ENCODE results near the gene CACNA1S. TPM values are rescaled to one million over a fixed set of nuclear protein-coding genes. Genes with fewer than 3 reads are reported as not detected.

Gene CACNA1S
- total RNA-seq, 2 donors from 2014 or later, result not detected

GRCh38 chr1:201064806-201065205 lies 47.4 kb downstream of the CACNA1S start:
- Histone ChIP-seq H3K36me3 (no peaks in the 10 kb centered on the region), H3K4me1 (peaks cover 0 to 5% of the 10 kb centered on the region in 2 donors), H3K4me3 (no peak overlapping the region), H3K27me3 (no peaks in the 10 kb centered on the region), H3K27ac (no peak overlapping the region), H3K9me3 (no peaks in the 10 kb centered on the region)
- TF ChIP-seq CTCF (IDR thresholded peaks at IDR 0.05), result no peak
- no peak for DNase-seq (ENCODE audit: low spot score)

- Histone ChIP-seq H3K27me3 (no peaks in the 10 kb centered on the region), H3K4me3 (no peak overlapping the region), H3K36me3 (no peaks in the 10 kb centered on the region), H3K4me1 (peaks cover 0 to 5% of the 10 kb centered on the region in 2 donors), H3K27ac (no peak overlapping the region), H3K9me3 (no peaks in the 10 kb centered on the region)
- DNase-seq (ENCODE audit: low spot score), result no peak
- no peak for TF ChIP-seq CTCF (IDR thresholded peaks at IDR 0.05)
Observed at GRCh38 chr1:201063145-201063544, 49.1 kb downstream of the CACNA1S start.

GRCh38 chr1:201062511-201063091 lies 49.6 kb downstream of the CACNA1S start:
- Histone ChIP-seq H3K27me3 (no peaks in the 10 kb centered on the region), H3K4me1 (peaks cover 0 to 5% of the 10 kb centered on the region in 2 donors), H3K27ac (no peak overlapping the region), H3K4me3 (no peak overlapping the region), H3K36me3 (no peaks in the 10 kb centered on the region), H3K9me3 (no peaks in the 10 kb centered on the region)
- no peak for TF ChIP-seq CTCF (IDR thresholded peaks at IDR 0.05)
- no peak for DNase-seq (ENCODE audit: low spot score)

GRCh38 chr1:201061886-201062285 lies 50.3 kb downstream of the CACNA1S start:
- H3K27ac ChIP-seq, result no peak overlapping the region
- H3K4me1 ChIP-seq, result peaks cover 0 to 5% of the 10 kb centered on the region in 2 donors
- no peak for TF ChIP-seq CTCF (IDR thresholded peaks at IDR 0.05)
- no peaks in the 10 kb centered on the region for H3K27me3 ChIP-seq
- no peaks in the 10 kb centered on the region for H3K36me3 ChIP-seq
- no peak overlapping the region for H3K4me3 ChIP-seq
- DNase-seq (ENCODE audit: low spot score), result no peak
- H3K9me3 ChIP-seq, result no peaks in the 10 kb centered on the region

GRCh38 chr1:201061049-201061448 lies 51.2 kb downstream of the CACNA1S start:
- Histone ChIP-seq H3K27me3 (no peaks in the 10 kb centered on the region), H3K9me3 (no peaks in the 10 kb centered on the region), H3K4me1 (peaks cover 0 to 11% of the 10 kb centered on the region in 2 donors), H3K4me3 (no peak overlapping the region), H3K27ac (no peak overlapping the region), H3K36me3 (no peaks in the 10 kb centered on the region)
- TF ChIP-seq CTCF (IDR thresholded peaks at IDR 0.05), result no peak
- DNase-seq (ENCODE audit: low spot score), result no peak

GRCh38 chr1:201060586-201060985 lies 51.6 kb downstream of the CACNA1S start:
- H3K4me3 ChIP-seq, result no peak overlapping the region
- no peak for TF ChIP-seq CTCF (IDR thresholded peaks at IDR 0.05)
- no peaks in the 10 kb centered on the region for H3K9me3 ChIP-seq
- H3K27ac ChIP-seq, result no peak overlapping the region
- peaks cover 0 to 12% of the 10 kb centered on the region in 2 donors for H3K4me1 ChIP-seq
- no peaks in the 10 kb centered on the region for H3K36me3 ChIP-seq
- DNase-seq (ENCODE audit: low spot score), result no peak
- H3K27me3 ChIP-seq, result no peaks in the 10 kb centered on the region

Measured in right atrium auricular region (tissue), 2 donors.